ENCODE data around the gene SOX10.

The SOX10 gene

GRCh38 chr22:37975153-37975552 is 9.2 kb downstream of the SOX10 start:
- Histone ChIP-seq H4K91ac (ENCODE audit: low read depth, low read length) (no peak overlapping the region), H2AFZ (ENCODE audit: insufficient read depth, low read length, poor library complexity) (no peak overlapping the region), H3K14ac (ENCODE audit: low read length) (no peak overlapping the region), H3K79me1 (ENCODE audit: low read length) (no peaks in the 10 kb centered on the region), H4K12ac (ENCODE audit: low read depth, low read length) (no peak overlapping the region), H2BK12ac (ENCODE audit: low read length) (no peak overlapping the region), H3K18ac (ENCODE audit: low read length) (no peak overlapping the region), H2AK5ac (ENCODE audit: low read length) (no peak overlapping the region), H3K23ac (ENCODE audit: low read length) (no peak overlapping the region), H3K4ac (ENCODE audit: low read depth, low read length) (no peak overlapping the region), H3K36me3 (ENCODE audit: control insufficient read depth in 1 of 2, insufficient read depth in 2 of 2, low read length in 2 of 2) (peaks cover 0 to 2% of the 10 kb centered on the region in 2 experiments), H3K4me1 (ENCODE audit: control insufficient read depth in 1 of 2, insufficient read depth in 2 of 2, low read length in 2 of 2) (no peaks in the 10 kb centered on the region), H4K8ac (ENCODE audit: low read depth, low read length) (no peak overlapping the region), H3K79me2 (ENCODE audit: control insufficient read depth, insufficient read depth, low read length, poor library complexity) (no peaks in the 10 kb centered on the region), H3K27ac (ENCODE audit: low read depth, low read length) (no peak overlapping the region), H3K4me2 (ENCODE audit: low read length) (no peak overlapping the region), H3K27me3 (ENCODE audit: insufficient read depth, low read length) (no peaks in the 10 kb centered on the region), H3K9ac (ENCODE audit: low read length) (no peak overlapping the region), H3K4me3 (ENCODE audit: low read depth, low read length) (no peak overlapping the region), H2BK120ac (ENCODE audit: insufficient read depth, low read length, poor library complexity) (no peak overlapping the region), H3K9me3 (ENCODE audit: insufficient read depth, low read depth, low read length) (no peaks in the 10 kb centered on the region), H2BK5ac (ENCODE audit: low read depth, low read length, poor library complexity) (no peak overlapping the region)
- no CpG with 5 or more reads among the region's 2 CpGs for WGBS (ENCODE audit: extremely low coverage, insufficient coverage, insufficient read length)
- DNase-seq = no peak

GRCh38 chr22:37973271-37974170 is 10.8 kb downstream of the SOX10 start:
- H3K14ac ChIP-seq (ENCODE audit: low read length) = no peak overlapping the region
- H3K36me3 ChIP-seq (ENCODE audit: control insufficient read depth in 1 of 2, insufficient read depth in 2 of 2, low read length in 2 of 2) = peaks cover 2 to 6% of the 10 kb centered on the region in 2 experiments
- no peaks in the 10 kb centered on the region for H3K9me3 ChIP-seq (ENCODE audit: insufficient read depth, low read depth, low read length)
- no peak overlapping the region for H2BK12ac ChIP-seq (ENCODE audit: low read length)
- no peaks in the 10 kb centered on the region for H3K79me1 ChIP-seq (ENCODE audit: low read length)
- H3K4ac ChIP-seq (ENCODE audit: low read depth, low read length) = no peak overlapping the region
- H3K4me2 ChIP-seq (ENCODE audit: low read length) = no peak overlapping the region
- H4K8ac ChIP-seq (ENCODE audit: low read depth, low read length) = no peak overlapping the region
- no peak overlapping the region for H2BK5ac ChIP-seq (ENCODE audit: low read depth, low read length, poor library complexity)
- H4K91ac ChIP-seq (ENCODE audit: low read depth, low read length) = no peak overlapping the region
- no peak overlapping the region for H3K23ac ChIP-seq (ENCODE audit: low read length)
- H2BK120ac ChIP-seq (ENCODE audit: insufficient read depth, low read length, poor library complexity) = no peak overlapping the region
- no peaks in the 10 kb centered on the region for H3K4me1 ChIP-seq (ENCODE audit: control insufficient read depth in 1 of 2, insufficient read depth in 2 of 2, low read length in 2 of 2)
- no peak for DNase-seq
- H2AK5ac ChIP-seq (ENCODE audit: low read length) = no peak overlapping the region
- no peaks in the 10 kb centered on the region for H3K79me2 ChIP-seq (ENCODE audit: control insufficient read depth, insufficient read depth, low read length, poor library complexity)
- no peaks in the 10 kb centered on the region for H3K27me3 ChIP-seq (ENCODE audit: insufficient read depth, low read length)
- no peak overlapping the region for H2AFZ ChIP-seq (ENCODE audit: insufficient read depth, low read length, poor library complexity)
- H3K18ac ChIP-seq (ENCODE audit: low read length) = no peak overlapping the region
- no peak overlapping the region for H3K4me3 ChIP-seq (ENCODE audit: low read depth, low read length)
- H3K27ac ChIP-seq (ENCODE audit: low read depth, low read length) = no peak overlapping the region
- no CpG with 5 or more reads among the region's 33 CpGs for WGBS (ENCODE audit: extremely low coverage, insufficient coverage, insufficient read length)
- H3K9ac ChIP-seq (ENCODE audit: low read length) = no peak overlapping the region
- no peak overlapping the region for H4K12ac ChIP-seq (ENCODE audit: low read depth, low read length)

GRCh38 chr22:37972527-37972926 is 11.8 kb downstream of the SOX10 start:
- Histone ChIP-seq H3K9ac (ENCODE audit: low read length) (no peak overlapping the region), H3K18ac (ENCODE audit: low read length) (no peak overlapping the region), H2AFZ (ENCODE audit: insufficient read depth, low read length, poor library complexity) (no peak overlapping the region), H3K36me3 (ENCODE audit: control insufficient read depth in 1 of 2, insufficient read depth in 2 of 2, low read length in 2 of 2) (peaks cover 12 to 16% of the 10 kb centered on the region in 2 experiments), H3K79me1 (ENCODE audit: low read length) (no peaks in the 10 kb centered on the region), H3K4me3 (ENCODE audit: low read depth, low read length) (no peak overlapping the region), H2BK12ac (ENCODE audit: low read length) (no peak overlapping the region), H4K91ac (ENCODE audit: low read depth, low read length) (no peak overlapping the region), H3K4me1 (ENCODE audit: control insufficient read depth in 1 of 2, insufficient read depth in 2 of 2, low read length in 2 of 2) (no peaks in the 10 kb centered on the region), H3K4me2 (ENCODE audit: low read length) (no peak overlapping the region), H4K8ac (ENCODE audit: low read depth, low read length) (no peak overlapping the region), H3K14ac (ENCODE audit: low read length) (no peak overlapping the region), H4K12ac (ENCODE audit: low read depth, low read length) (no peak overlapping the region), H2BK5ac (ENCODE audit: low read depth, low read length, poor library complexity) (no peak overlapping the region), H3K23ac (ENCODE audit: low read length) (no peak overlapping the region), H2AK5ac (ENCODE audit: low read length) (no peak overlapping the region), H3K9me3 (ENCODE audit: insufficient read depth, low read depth, low read length) (peaks cover 2% of the 10 kb centered on the region), H3K27ac (ENCODE audit: low read depth, low read length) (no peak overlapping the region), H3K4ac (ENCODE audit: low read depth, low read length) (no peak overlapping the region), H3K27me3 (ENCODE audit: insufficient read depth, low read length) (no peaks in the 10 kb centered on the region), H2BK120ac (ENCODE audit: insufficient read depth, low read length, poor library complexity) (no peak overlapping the region), H3K79me2 (ENCODE audit: control insufficient read depth, insufficient read depth, low read length, poor library complexity) (no peaks in the 10 kb centered on the region)
- DNase-seq = no peak
- WGBS (ENCODE audit: extremely low coverage, insufficient coverage, insufficient read length) = no CpG with 5 or more reads among the region's 3 CpGs

GRCh38 chr22:37971475-37972434 is 12.6 kb downstream of the SOX10 start:
- no peaks in the 10 kb centered on the region for H3K79me1 ChIP-seq (ENCODE audit: low read length)
- H3K9ac ChIP-seq (ENCODE audit: low read length) = no peak overlapping the region
- no peak overlapping the region for H2AK5ac ChIP-seq (ENCODE audit: low read length)
- no peak overlapping the region for H3K23ac ChIP-seq (ENCODE audit: low read length)
- no peak overlapping the region for H3K18ac ChIP-seq (ENCODE audit: low read length)
- no peak overlapping the region for H3K4me2 ChIP-seq (ENCODE audit: low read length)
- WGBS (ENCODE audit: extremely low coverage, insufficient coverage, insufficient read length) = no CpG with 5 or more reads among the region's 7 CpGs
- H4K8ac ChIP-seq (ENCODE audit: low read depth, low read length) = no peak overlapping the region
- no peak overlapping the region for H2BK12ac ChIP-seq (ENCODE audit: low read length)
- H4K12ac ChIP-seq (ENCODE audit: low read depth, low read length) = no peak overlapping the region
- no peak overlapping the region for H3K27ac ChIP-seq (ENCODE audit: low read depth, low read length)
- H3K9me3 ChIP-seq (ENCODE audit: insufficient read depth, low read depth, low read length) = peaks cover 2% of the 10 kb centered on the region
- peaks cover 20 to 22% of the 10 kb centered on the region in 2 experiments for H3K36me3 ChIP-seq (ENCODE audit: control insufficient read depth in 1 of 2, insufficient read depth in 2 of 2, low read length in 2 of 2)
- no peak overlapping the region for H4K91ac ChIP-seq (ENCODE audit: low read depth, low read length)
- H2BK120ac ChIP-seq (ENCODE audit: insufficient read depth, low read length, poor library complexity) = no peak overlapping the region
- H2BK5ac ChIP-seq (ENCODE audit: low read depth, low read length, poor library complexity) = no peak overlapping the region
- DNase-seq = no peak
- no peaks in the 10 kb centered on the region for H3K4me1 ChIP-seq (ENCODE audit: control insufficient read depth in 1 of 2, insufficient read depth in 2 of 2, low read length in 2 of 2)
- H3K4me3 ChIP-seq (ENCODE audit: low read depth, low read length) = no peak overlapping the region
- H3K4ac ChIP-seq (ENCODE audit: low read depth, low read length) = no peak overlapping the region
- no peaks in the 10 kb centered on the region for H3K27me3 ChIP-seq (ENCODE audit: insufficient read depth, low read length)
- H3K79me2 ChIP-seq (ENCODE audit: control insufficient read depth, insufficient read depth, low read length, poor library complexity) = no peaks in the 10 kb centered on the region
- H2AFZ ChIP-seq (ENCODE audit: insufficient read depth, low read length, poor library complexity) = no peak overlapping the region
- no peak overlapping the region for H3K14ac ChIP-seq (ENCODE audit: low read length)

All from trophoblast cell (in vitro differentiated cells and primary cell).